Stromal cell of bone marrow (primary cell): Measurements from ENCODE around the gene BPGM.

Experiments
- DNase-seq: peaks from one replicate; pipeline ENCODE4 v3.0.0-alpha.2; 2012; ENCODE audit warnings: low read depth

Gene BPGM

GRCh38 chr7:134720091-134720935 lies 73.7 kb downstream of the BPGM start:
- peak; percentile 74 for DNase-seq

DNA sequence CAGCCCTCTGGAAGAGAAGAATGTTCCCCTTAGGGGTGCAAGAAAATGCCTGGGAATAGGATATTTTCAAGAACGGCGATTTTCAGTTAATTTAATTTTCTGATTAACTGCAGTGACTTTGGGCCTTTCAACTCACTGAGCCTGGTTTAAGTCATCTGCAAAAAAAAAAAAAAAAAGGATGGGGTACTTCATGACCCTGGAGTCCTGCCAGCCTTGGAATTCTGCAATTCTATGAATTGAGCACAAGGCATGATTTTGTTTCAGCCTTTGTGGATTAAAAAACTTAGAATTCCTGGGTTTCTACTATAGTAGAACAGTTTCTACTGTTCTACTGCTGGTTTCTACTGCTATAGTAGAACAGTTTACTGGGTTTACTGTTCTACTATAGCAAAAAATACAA lies 74.5 kb downstream of the BPGM start:
- no peak for DNase-seq

DNA sequence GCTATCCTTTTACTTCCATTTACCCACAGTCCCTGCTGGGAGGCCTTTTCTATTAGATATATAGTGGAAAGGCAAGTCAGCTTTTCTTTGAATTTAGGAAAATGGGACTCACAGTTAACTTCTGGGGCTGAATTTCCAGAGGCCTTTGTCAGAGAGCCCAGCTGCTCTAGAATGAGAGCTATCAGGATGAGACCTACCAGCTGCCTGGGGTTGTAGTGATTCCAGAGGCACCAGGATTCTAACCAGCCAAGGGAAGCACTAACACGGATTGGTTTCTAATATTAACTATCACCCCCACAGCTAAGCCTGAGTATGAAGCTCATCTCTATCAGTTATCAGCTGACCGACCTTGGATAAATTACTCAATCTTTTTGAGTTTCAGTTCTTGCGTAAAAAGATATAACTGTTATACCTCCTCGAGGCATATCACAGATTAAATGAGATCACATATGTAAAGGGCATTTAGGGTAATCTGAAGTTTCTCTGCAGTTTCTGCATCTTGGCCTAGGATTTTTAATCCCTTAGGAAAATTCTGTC lies 76.2 kb downstream of the BPGM start:
- DNase-seq, result no peak

DNA sequence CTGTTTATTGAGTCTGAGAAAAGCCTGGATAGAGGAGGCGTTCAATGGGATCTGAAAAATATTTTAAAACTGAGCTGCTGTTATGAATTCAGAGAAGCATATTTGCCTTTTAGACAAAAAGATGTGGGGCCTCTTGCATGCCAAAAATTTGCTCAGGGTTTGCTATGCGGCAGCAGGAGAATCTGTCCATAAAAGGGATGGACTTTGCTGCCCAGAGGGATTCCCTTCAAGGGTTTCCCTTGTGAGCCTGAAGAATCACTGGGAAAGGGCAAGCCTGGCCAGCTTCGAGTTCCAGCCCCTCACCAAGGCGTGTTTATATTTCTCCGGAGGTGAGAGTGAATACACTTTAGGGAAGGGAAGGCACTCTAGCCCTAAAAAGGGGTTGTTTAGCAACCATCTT lies 77.2 kb downstream of the BPGM start:
- DNase-seq, result no peak

- DNase-seq, result no peak
Measured at GRCh38 chr7:134724606-134725005, 78.0 kb downstream of the BPGM start.

- no peak for DNase-seq
Measured at GRCh38 chr7:134726581-134726980, 79.9 kb downstream of the BPGM start.

GRCh38 chr7:134727711-134728110 lies 81.1 kb downstream of the BPGM start:
- DNase-seq, result peak; percentile 70
